Astrocyte (in vitro differentiated cells and primary cell): ENCODE results near the gene PIAS3.

Experiments
- CTCF ChIP-seq: IDR thresholded peaks from 2 replicates; pipeline ENCODE4 v1.5.1; 2011; ENCODE audit warnings: low read depth, mild to moderate bottlenecking, inconsistent platforms, low read length, moderate library complexity; ENCODE audit not compliant: insufficient read depth
- EZH2 ChIP-seq: IDR thresholded peaks from 2 replicates; pipeline ENCODE4 v1.6.1; 2012; ENCODE audit warnings: mild to moderate bottlenecking, low read length, inconsistent platforms; ENCODE audit not compliant: insufficient read depth

GRCh38 chr1:145857170-145857569, 1.7 kb downstream of the PIAS3 start:
- TF ChIP-seq CTCF (no peak), EZH2 (no peak)
